ACC112 (cell line): ENCODE data around the gene RALA.
A peak's percentile ranks its signal among the peaks of the same experiment; 100 is the strongest.
"Not testable (repeated sequence)": the region's sequence is repeated elsewhere in the genome, so short reads cannot be mapped to it uniquely, and the experiment has no call there.

Experiments used
- H2AFZ ChIP-seq: fragments of 200-600 bp; sonication (generic); one replicate; pipeline ENCODE4 v1.6.0; 2017; ENCODE audit warnings: antibody characterized with exemption, low read length; ENCODE audit not compliant: unreplicated experiment
- H3K27ac ChIP-seq: fragments of 200-600 bp; sonication (generic); 2 replicates; pipeline ENCODE4 v1.5.1; 2014; ENCODE audit warnings: low read depth, mild to moderate bottlenecking, antibody characterized with exemption, low read length, moderate library complexity
- H3K27me3 ChIP-seq: fragments of 200-600 bp; sonication (generic); 2 replicates; pipeline ENCODE4 v1.6.1; 2014; ENCODE audit warnings: mild to moderate bottlenecking, antibody characterized with exemption, low read length, moderate library complexity, mixed read lengths; ENCODE audit not compliant: insufficient read depth
- H3K36me3 ChIP-seq: fragments of 200-600 bp; sonication (generic); 2 replicates; pipeline ENCODE4 v1.6.1; 2016; ENCODE audit warnings: mild to moderate bottlenecking, antibody characterized with exemption, low read length, moderate library complexity, mixed read lengths; ENCODE audit not compliant: insufficient read depth
- H3K4me1 ChIP-seq: fragments of 200-600 bp; sonication (generic); one replicate; pipeline ENCODE4 v1.6.1; 2016; ENCODE audit warnings: low read length, mixed read lengths; ENCODE audit not compliant: insufficient read depth, unreplicated experiment, control insufficient read depth
- H3K4me3 ChIP-seq: fragments of 200-600 bp; sonication (generic); 2 replicates; pipeline ENCODE4 v1.5.1; 2014; ENCODE audit warnings: mild to moderate bottlenecking, low read depth, low read length
- H3K79me2 ChIP-seq: fragments of 200-600 bp; sonication (generic); one replicate; pipeline ENCODE4 v1.6.0; 2016; ENCODE audit warnings: low read length; ENCODE audit not compliant: control insufficient read depth, unreplicated experiment, insufficient read depth

Gene RALA

DNA sequence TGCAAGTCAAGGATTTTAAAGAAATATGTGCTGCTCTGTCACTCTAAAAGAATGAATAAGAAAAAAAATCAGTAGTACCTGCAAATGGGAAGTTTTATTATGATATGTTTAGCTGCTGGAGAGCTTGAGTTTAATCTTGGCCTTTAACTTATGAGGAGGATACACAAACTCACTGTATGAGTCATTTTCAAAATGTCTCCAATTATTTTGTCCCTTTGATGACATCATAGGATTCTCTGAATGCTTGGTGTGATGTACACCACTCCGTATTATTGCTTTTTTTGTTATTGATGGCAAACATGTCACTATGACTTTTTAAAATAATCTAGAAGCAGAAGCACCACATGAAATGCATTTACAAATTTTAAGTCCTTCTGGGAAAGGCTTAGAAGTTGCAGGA is 125.8 kb downstream of the RALA start:
- H3K27ac ChIP-seq: peak overlapping the region; percentile 4; the same call in 1 of the 2 replicates
- no peaks in the 10 kb centered on the region for H3K79me2 ChIP-seq
- H3K4me3 ChIP-seq: no peak overlapping the region
- no peaks in the 10 kb centered on the region for H3K27me3 ChIP-seq
- peaks cover 15% of the 10 kb centered on the region for H3K4me1 ChIP-seq
- H2AFZ ChIP-seq: no peak overlapping the region
- no peaks in the 10 kb centered on the region for H3K36me3 ChIP-seq

DNA sequence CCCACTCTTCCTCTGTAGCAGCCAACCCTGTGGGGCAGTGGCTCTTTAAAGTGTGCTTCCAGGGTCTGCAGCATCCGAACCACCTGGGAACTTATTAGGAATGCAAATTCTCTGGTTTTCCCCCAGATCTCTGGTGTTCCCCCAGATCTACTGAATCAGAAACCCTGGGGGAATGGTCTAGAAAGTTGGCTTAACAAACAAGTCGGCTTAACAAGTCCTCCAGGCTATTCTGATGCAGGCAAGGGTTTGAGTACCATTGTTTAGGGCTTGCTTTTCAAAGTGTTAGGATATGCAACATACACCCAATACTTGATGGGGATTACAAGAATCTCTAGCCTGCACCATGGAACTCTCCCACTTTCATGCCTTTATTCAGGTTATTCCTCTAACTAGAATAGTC is 126.3 kb downstream of the RALA start:
- H3K27ac ChIP-seq: no peak overlapping the region
- H3K79me2 ChIP-seq: no peaks in the 10 kb centered on the region
- H3K27me3 ChIP-seq: no peaks in the 10 kb centered on the region
- peaks cover 20% of the 10 kb centered on the region for H3K4me1 ChIP-seq
- no peak overlapping the region for H3K4me3 ChIP-seq
- H3K36me3 ChIP-seq: no peaks in the 10 kb centered on the region
- no peak overlapping the region for H2AFZ ChIP-seq

DNA sequence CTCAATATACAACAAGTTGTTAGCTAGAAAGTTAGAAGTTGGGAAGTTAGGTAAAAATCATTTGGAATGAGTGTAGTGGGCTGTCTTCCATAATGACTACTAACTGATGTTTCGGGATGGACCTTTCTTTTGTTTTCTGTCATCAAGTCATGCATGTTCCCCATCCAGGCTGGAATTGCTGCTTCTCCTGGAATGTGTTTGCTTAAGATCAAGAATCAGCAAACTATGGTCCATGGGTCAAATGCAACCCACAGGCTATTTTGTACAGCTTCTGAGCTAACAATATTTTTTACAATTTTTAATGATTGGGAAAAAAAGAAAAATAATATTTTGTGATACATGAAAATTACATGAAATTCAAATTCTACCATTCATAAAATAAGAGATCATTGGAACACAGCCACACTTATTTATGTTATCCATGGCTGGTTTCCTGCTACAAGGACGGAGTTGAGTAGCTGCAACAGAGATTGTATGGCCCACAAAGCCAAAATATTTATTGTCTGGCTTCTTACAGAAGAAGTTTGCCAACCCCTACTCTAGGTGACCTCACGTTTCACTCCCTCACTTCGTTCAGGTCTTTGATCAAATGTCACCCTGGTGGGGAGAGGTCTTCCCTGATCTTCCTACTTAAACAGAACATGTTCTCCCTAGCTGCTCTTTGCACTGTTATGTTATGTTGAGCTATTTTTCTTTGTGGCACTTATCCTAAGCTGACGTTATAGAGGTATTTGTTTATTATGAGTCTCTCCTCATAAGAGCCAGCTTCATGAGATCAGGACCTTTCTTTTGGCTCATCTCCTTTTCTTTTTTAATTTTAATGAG is 127.1 kb downstream of the RALA start:
- H3K4me1 ChIP-seq: peaks cover 28% of the 10 kb centered on the region
- no peaks in the 10 kb centered on the region for H3K27me3 ChIP-seq
- no peak overlapping the region for H2AFZ ChIP-seq
- H3K4me3 ChIP-seq: no peak overlapping the region
- H3K79me2 ChIP-seq: no peaks in the 10 kb centered on the region
- no peak overlapping the region for H3K27ac ChIP-seq
- no peaks in the 10 kb centered on the region for H3K36me3 ChIP-seq

DNA sequence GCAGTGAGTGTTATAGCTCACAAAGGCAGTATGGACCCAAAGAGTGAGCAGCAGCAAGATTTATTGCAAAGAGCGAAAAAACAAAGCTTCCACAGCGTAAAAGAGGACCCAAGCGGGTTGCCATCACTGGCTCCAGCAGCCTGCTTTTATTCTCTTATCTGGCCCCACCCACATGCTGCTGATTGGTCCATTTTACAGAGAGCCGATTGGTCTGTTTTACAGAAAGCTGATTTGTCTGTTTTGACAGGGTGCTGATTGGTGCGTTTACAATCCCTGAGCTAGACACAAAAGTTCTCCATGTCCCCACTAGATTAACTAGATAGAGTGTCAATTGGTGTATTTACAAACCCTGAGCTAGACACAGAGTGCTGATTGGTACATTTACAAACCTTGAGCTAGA is 129.9 kb downstream of the RALA start:
- not testable (repeated sequence) for H3K27me3 ChIP-seq, H2AFZ ChIP-seq, H3K79me2 ChIP-seq, H3K4me3 ChIP-seq, H3K36me3 ChIP-seq, H3K27ac ChIP-seq
- H3K4me1 ChIP-seq: peaks cover 25% of the 10 kb centered on the region

DNA sequence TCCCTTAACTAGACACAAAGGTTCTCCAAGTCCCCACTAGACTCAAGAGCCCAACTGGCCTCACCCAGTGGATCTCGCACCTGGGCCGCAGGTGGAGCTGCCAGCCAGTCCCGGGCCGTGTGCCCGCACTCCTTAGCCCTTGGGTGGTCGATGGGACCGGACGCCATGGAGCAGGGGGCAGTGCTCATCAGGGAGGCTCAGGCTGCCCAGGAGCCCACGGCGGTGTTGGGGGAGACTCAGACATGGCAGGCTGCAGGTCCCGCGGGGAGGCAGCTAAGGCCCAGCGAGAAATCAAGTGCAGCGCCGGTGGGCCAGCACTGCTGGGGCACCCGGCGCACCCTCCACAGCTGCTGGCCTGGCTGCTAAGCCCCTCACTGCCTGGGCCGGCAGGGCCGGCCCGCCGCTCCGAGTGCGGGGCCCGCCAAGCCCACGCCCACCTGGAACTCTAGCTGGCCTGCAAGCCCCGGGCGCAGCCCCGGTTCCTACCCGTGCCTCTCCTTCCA is 130.5 kb downstream of the RALA start:
- Histone ChIP-seq H3K4me1 (peaks cover 24% of the 10 kb centered on the region), H2AFZ (no peak overlapping the region), H3K36me3 (no peaks in the 10 kb centered on the region), H3K27ac (peak overlapping the region; percentile 85; the same call in 1 of the 2 replicates), H3K4me3 (no peak overlapping the region), H3K27me3 (no peaks in the 10 kb centered on the region), H3K79me2 (no peaks in the 10 kb centered on the region)

DNA sequence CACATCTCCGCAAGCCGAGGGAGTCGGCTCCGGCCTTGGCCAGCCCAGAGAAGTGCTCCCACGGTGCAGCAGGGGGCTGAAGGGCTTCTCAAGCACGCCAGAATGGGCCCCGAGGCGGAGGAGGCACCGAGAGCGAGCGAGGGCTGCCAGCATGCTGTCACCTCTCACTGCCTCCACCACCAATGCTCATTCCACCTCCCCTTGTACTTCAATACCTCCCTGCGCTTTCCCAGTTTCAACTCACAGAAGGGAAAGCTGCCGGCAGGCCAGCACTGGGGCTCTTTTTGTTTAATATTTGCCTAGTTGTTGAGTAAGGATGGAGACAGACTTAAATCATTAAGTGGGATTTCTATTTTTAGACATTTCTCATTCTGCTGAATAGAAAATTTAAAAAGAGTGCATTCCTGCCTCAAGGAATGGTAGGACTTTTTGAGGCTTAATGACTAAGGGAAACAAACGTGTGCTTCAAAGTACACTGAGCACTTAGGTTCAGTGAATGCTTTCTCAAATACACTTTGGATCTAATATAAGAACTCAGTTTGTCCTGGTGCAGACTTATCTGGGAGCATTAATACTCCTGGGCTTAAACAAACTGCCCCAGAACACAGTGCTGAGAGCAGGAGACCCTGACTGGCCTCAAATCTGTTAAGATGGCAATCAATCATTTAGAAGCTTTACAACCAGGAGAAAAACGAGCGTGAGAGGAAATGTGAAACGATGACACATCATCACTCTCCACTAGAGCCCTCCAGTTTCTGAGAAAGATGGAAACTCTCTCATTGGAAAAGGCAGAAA is 131.2 kb downstream of the RALA start:
- peaks cover 17% of the 10 kb centered on the region for H3K4me1 ChIP-seq
- H3K27me3 ChIP-seq: no peaks in the 10 kb centered on the region
- no peaks in the 10 kb centered on the region for H3K36me3 ChIP-seq
- no peaks in the 10 kb centered on the region for H3K79me2 ChIP-seq
- peak overlapping the region; percentile 68 for H3K4me3 ChIP-seq
- H3K27ac ChIP-seq: peak overlapping the region; percentile 85
- peak overlapping the region; percentile 89 for H2AFZ ChIP-seq

DNA sequence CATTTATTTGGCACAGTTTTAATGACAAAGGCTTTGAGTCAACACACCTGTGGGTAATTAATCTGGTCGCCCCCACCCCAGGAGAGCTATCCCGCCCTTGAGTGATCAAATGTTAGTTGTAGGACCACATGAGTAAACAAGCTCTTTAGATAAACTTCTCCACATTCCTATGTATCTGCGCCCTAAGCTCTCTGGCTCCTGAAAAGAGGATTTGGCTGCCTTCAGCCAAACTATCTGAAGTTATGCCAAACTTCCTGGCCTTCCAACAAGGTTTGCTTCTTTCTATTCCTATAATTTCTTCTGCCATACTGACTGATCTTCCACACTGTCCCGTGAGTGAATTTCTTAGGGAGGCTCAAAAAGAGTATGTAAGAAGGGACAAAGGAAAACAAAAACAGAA is 134.2 kb downstream of the RALA start:
- no peak overlapping the region for H3K27ac ChIP-seq
- no peaks in the 10 kb centered on the region for H3K36me3 ChIP-seq
- no peaks in the 10 kb centered on the region for H3K27me3 ChIP-seq
- no peak overlapping the region for H3K4me3 ChIP-seq
- no peak overlapping the region for H2AFZ ChIP-seq
- H3K79me2 ChIP-seq: no peaks in the 10 kb centered on the region
- peaks cover 16% of the 10 kb centered on the region for H3K4me1 ChIP-seq
